NCI-H2227 treated with DMSO at 0.1 percent for 48 hours (cell line): ENCODE data around the gene PLAU.
"Not testable (repeated sequence)": the region's sequence is repeated elsewhere in the genome, so short reads cannot be mapped to it uniquely, and the experiment has no call there.

Experiments
- DNase-seq: peaks from one replicate; lab custom pipeline; 2025; lab: John Stamatoyannopoulos, UW

PLAU gene

GRCh38 chr10:73950155-73950948 lies 39.4 kb downstream of the PLAU start:
- DNase-seq, result no peak

DNA sequence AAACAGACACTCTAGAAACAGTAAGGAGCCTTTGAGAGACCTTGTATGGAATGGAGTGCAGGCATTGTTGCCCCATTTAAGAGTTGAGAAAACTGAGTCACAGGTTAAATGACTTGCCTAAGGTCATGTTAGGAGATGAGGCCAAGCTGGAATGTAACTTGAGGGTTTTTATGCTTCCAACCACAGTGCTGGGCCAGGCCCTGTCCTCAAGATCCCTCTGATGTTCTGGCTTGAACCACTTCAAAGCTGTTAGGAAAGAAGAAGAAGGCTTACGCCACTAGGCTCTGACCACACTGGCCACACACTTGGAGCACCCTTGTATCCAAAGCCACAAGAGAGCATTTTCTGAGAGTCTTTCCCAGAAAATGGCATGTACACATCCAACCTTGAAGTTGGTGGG lies 42.7 kb downstream of the PLAU start:
- no peak for DNase-seq

GRCh38 chr10:73954737-73955136 lies 43.8 kb downstream of the PLAU start:
- DNase-seq, result no peak

- no peak for DNase-seq
These were observed 44.8 kb downstream of the PLAU start for GRCh38 chr10:73955719-73956118.

GRCh38 chr10:73956476-73957359 lies 45.8 kb downstream of the PLAU start:
- no peak for DNase-seq

DNA sequence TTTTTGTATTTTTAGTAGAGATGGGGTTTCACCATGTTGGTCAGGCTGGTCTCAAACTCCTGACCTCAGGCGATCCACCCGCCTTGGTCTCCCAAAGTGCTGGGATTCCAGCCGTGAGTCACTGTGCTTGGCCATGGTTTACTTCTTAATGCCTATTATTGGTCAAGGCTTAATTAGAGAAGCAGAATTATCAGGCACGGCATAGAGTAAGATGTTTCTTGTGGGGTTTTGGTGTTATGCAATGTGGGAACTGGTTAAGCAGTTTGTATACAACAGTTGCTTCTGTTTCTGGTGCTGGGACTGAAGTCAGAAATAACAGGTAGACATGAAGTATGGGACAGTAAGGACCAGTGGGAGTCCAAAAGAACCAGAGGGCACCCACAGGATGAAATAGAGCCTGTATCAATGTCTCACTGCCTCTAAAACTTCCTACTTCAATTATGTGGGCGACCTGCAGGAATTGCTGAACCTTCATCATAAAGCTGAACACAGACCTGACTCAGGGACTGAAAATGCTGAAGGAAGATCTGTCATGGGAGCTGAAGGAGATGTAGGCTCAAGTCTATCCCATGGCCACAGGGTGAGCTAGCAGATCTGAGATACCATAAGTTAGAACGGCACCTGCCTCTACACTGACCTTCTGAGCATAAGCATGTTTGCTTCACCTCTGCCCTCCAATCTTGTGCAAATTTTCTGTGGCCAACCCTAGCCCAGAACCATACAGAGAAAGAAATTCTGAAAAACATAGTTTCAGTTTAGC lies 48.7 kb downstream of the PLAU start:
- no peak for DNase-seq

DNA sequence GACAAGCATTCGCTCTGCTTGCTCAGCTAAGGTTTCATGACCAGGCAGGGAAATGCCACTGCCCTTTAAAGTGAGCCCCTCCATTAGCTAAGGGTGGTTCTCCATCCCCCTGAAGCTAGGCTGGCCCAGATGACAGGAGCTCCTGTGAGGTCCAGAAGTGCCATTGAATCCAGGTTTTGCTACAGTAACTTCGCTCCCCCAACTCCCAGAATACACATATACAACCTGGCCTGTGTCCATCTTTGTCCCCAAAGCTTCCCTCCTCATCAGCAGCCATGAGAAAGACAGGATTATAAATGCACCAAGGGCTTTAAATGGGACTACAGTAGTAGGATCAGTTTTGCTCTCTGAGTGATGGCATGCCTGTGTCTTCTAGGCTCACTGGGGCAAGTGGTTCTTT lies 51.5 kb downstream of the PLAU start:
- no peak for DNase-seq

- not testable (repeated sequence) for DNase-seq
These were observed 52.6 kb downstream of the PLAU start for GRCh38 chr10:73963533-73963932.

GRCh38 chr10:73964743-73965142 lies 53.8 kb downstream of the PLAU start:
- DNase-seq, result no peak

DNA sequence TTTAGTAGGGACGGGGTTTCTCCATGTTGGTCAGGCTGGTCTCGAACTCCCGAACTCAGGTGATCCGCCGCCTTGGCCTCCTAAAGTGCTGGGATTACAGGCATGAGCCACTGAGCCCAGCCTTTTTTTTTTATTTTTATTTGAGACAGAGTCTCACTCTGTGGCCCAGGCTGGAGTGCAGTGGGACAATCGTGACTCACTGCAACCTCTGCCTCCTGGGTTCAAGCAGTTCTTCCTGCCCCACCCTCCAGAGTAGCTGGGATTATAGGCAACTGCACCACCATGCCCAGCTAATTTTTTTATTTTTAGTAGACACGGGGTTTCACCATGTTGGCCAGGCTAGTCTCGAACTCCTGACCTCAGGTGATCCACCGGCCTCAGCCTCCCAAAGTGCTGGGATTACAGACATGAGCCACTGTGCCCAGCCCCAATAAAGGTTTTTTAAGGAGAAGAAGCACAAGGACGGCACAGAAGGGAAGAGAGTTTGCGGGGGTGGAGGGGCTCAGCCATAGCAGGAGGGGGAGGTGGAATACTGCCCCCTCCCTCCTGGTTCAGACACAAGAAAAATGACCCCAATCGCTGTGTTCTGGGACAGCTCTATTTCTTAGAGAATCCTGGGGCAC lies 54.4 kb downstream of the PLAU start:
- DNase-seq, result not testable (repeated sequence)

DNA sequence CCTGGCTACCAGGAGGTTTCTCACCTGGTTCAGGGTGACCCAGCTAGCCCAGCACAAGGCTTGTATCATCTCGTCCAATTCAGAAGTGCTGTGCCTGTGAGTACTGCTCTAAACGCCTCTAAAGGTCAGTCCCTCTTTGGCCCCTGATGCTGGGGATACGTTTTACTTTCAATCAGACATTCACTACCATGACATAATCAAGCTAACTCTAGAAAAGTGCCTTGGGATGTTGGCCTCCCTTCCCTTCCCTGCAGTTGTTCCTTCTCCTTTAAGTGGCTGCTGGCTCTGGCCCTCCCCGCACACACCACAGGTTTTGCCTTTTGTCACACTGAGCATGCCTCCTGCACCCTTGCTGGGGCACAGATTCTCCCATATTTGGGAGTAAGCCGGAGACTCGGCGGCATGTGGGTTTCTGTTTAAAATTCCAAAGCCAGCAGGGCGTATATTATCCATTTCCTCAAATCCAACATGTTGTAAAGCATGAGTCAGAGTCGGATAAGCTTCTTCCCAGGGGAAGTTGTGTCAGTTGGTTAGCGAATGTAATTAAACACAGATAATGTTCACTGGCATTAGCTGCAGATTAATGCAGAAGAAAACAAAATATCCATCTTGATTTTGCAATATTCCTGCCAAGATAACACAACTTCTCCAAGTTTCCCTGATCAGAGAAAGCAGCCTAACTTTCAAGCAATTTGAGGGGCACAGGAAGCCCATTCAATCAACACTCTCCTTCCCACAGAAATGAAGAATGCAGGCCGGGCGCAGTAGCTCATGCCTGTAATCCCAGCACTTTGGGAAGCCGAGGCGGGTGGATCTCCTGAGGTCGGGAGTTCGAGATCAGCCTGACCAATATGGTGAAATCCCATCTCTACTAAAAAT lies 55.2 kb downstream of the PLAU start:
- no peak for DNase-seq

GRCh38 chr10:73967022-73967429 lies 56.1 kb downstream of the PLAU start:
- no peak for DNase-seq
